HepG2 (cell line): ENCODE data around the gene RERE. TPM values are rescaled to one million over a fixed set of nuclear protein-coding genes. Genes with fewer than 3 reads are reported as not detected.
A peak's percentile ranks its signal among the peaks of the same experiment; 100 is the strongest.

Experiments used
- ATAC-seq: fragments of 200-7000 bp; cut with Tn5 transposase; 3 replicates; pipeline ENCODE4 v1.9.1; 2020; ENCODE audit warnings: mild to moderate bottlenecking, moderate library complexity
- BruUV-seq: library from RNA; stranded (reverse); fragments of 400-500 nt; replicated peaks from 2 replicates; lab custom pipeline; 2021; lab: Mats Ljungman, UMichigan
- CTCF ChIA-PET: fragments of 300-600 bp; formaldehyde crosslinking; extraction: SDS; loops from one replicate; lab custom pipeline; 2021; ENCODE audit warnings: low total read pairs, inconsistent platforms, low intra/inter-chr PET ratio; lab: Yijun Ruan, JAX
- POLR2A ChIA-PET: fragments of 350-600 bp; sonication (Branson Sonifier 250); formaldehyde crosslinking; loops from one replicate; lab custom pipeline; 2020; ENCODE audit warnings: antibody characterized with exemption, inconsistent platforms; lab: Yijun Ruan, JAX
- DNase-seq: peaks from one replicate; pipeline ENCODE4 v3.0.0-alpha.2; 2015; ENCODE audit warnings: low spot score
- FAIRE-seq: peaks from 3 replicates; lab custom pipeline; 2011; peaks lifted over from hg19 to GRCh38; lab: Jason Lieb, UNC
- H2AFZ ChIP-seq: one replicate; pipeline ENCODE4 v1.6.1; 2011; ENCODE audit warnings: low read length, inconsistent platforms
- H3K27ac ChIP-seq: fragments of 300-600 bp; 3 replicates; pipeline ENCODE4 v1.8.0; 2011; ENCODE audit warnings: mixed run types, mild to moderate bottlenecking, mixed read lengths, low read length, inconsistent platforms; ENCODE audit not compliant: insufficient read depth; ENCODE audit errors: extremely low read length
- H3K27me3 ChIP-seq, 2 experiments: fragments of 200-600 bp in 1 of 2; 2 replicates in 1 of 2; 3 replicates in 1 of 2; pipeline versions ENCODE4 v1.6.0 to v1.8.0; 2011; ENCODE audit warnings: low read length in 2 of 2, mild to moderate bottlenecking in 2 of 2, moderate library complexity in 2 of 2, inconsistent platforms in 1 of 2; ENCODE audit not compliant: insufficient read depth in 2 of 2, control insufficient read depth in 1 of 2
- H3K36me3 ChIP-seq, 2 experiments: fragments of 200-600 bp in 1 of 2; replicated peaks in 1 of 2; 2 replicates in 1 of 2; 3 replicates in 1 of 2; pipeline versions ENCODE4 v1.5.1 to v1.8.0; 2011; ENCODE audit warnings: low read length in 2 of 2, inconsistent platforms in 1 of 2; ENCODE audit not compliant: insufficient read depth in 2 of 2, control insufficient read depth in 1 of 2
- H3K4me1 ChIP-seq: 2 replicates; pipeline ENCODE4 v1.5.1; 2012; ENCODE audit warnings: low read length, inconsistent platforms; ENCODE audit not compliant: insufficient read depth
- H3K4me2 ChIP-seq: 2 replicates; pipeline ENCODE4 v1.6.0; 2011; ENCODE audit warnings: low read depth, low read length, inconsistent platforms
- H3K4me3 ChIP-seq, 3 experiments: fragments of 200-600 bp in 1 of 3; sonication (generic), shearing (Covaris generic) in 1 of 3; replicated peaks in 1 of 3; 2 replicates each; pipeline ENCODE4 v1.5.1; 2011 to 2016; ENCODE audit warnings: low read length in 3 of 3, inconsistent platforms in 2 of 3, low read depth in 2 of 3, mild to moderate bottlenecking in 2 of 3, control low read depth in 1 of 3, mixed read lengths in 1 of 3; ENCODE audit not compliant: insufficient read depth in 1 of 3
- H3K79me2 ChIP-seq: one replicate; pipeline ENCODE4 v1.6.1; 2011; ENCODE audit warnings: low read length, inconsistent platforms; ENCODE audit not compliant: insufficient read depth
- H3K9ac ChIP-seq: 2 replicates; pipeline ENCODE4 v1.6.0; 2011; ENCODE audit warnings: mild to moderate bottlenecking, low read depth, low read length, inconsistent platforms; ENCODE audit not compliant: insufficient read depth
- H3K9me3 ChIP-seq: 2 replicates; pipeline ENCODE4 v1.5.1; 2012; ENCODE audit warnings: mild to moderate bottlenecking, low read length
- H4K20me1 ChIP-seq: 2 replicates; pipeline ENCODE4 v1.6.0; 2011; ENCODE audit warnings: inconsistent platforms, mild to moderate bottlenecking, low read length, moderate library complexity; ENCODE audit not compliant: insufficient read depth
- CENPBD1 ChIP-seq: sonication (generic); formaldehyde crosslinking; IDR thresholded peaks from 2 replicates; pipeline ENCODE4 v1.8.0; 2022; ENCODE audit warnings: missing genetic modification reagents, low read depth, mild to moderate bottlenecking, borderline replicate concordance
- CREB1 ChIP-seq, 2 experiments: fragments of 450-650 bp in 1 of 2; IDR thresholded peaks; 2 replicates each; pipeline ENCODE4 v1.6.1; 2016 to 2017; ENCODE audit warnings: control low read depth in 1 of 2, mild to moderate bottlenecking in 1 of 2, missing compliant biosample characterization in 1 of 2, missing genetic modification characterization in 1 of 2
- HMGA1 ChIP-seq: sonication (generic); formaldehyde crosslinking; conservative IDR thresholded peaks from 2 replicates; pipeline ENCODE4 v1.4.0; 2020; ENCODE audit warnings: missing genetic modification reagents
- MBNL3 ChIP-seq: fragments of 250-450 bp; sonication (Bioruptor Pico); conservative IDR thresholded peaks from 2 replicates; pipeline ENCODE4 v1.8.0; 2022; ENCODE audit warnings: mild to moderate bottlenecking, inconsistent platforms
- RBM39 ChIP-seq: fragments of 200-400 bp; formaldehyde crosslinking; IDR thresholded peaks from one replicate; pipeline ENCODE4 v1.6.1; 2018; ENCODE audit warnings: antibody characterized with exemption, mild to moderate bottlenecking, low read depth, low read length; ENCODE audit not compliant: poor library complexity, severe bottlenecking
- SYNCRIP ChIP-seq: fragments of 200-400 bp; formaldehyde crosslinking; IDR thresholded peaks from 2 replicates; pipeline ENCODE4 v1.6.1; 2018; ENCODE audit warnings: mild to moderate bottlenecking, low read depth, low read length; ENCODE audit not compliant: insufficient read depth
- ZFP36 ChIP-seq: fragments of 150-350 bp; IDR thresholded peaks from 2 replicates; pipeline ENCODE4 v1.6.1; 2018; ENCODE audit warnings: borderline replicate concordance, low read length, low read depth; ENCODE audit not compliant: partially characterized antibody
- ZFP90 ChIP-seq: sonication (generic); formaldehyde crosslinking; IDR thresholded peaks from 2 replicates; pipeline ENCODE4 v1.8.0; 2022; ENCODE audit warnings: missing genetic modification reagents, mild to moderate bottlenecking, inconsistent platforms, borderline replicate concordance
- ZNF136 ChIP-seq: sonication (generic); formaldehyde crosslinking; IDR thresholded peaks from 2 replicates; pipeline ENCODE4 v1.8.1; 2022; ENCODE audit warnings: low read depth, mild to moderate bottlenecking, moderate library complexity, missing genetic modification reagents
- ZNF414 ChIP-seq: sonication (generic); formaldehyde crosslinking; IDR thresholded peaks from 2 replicates; pipeline ENCODE4 v1.5.0; 2020; ENCODE audit warnings: missing genetic modification reagents
- ZNF446 ChIP-seq: sonication (generic); formaldehyde crosslinking; IDR thresholded peaks from 2 replicates; pipeline ENCODE4 v1.5.0; 2020; ENCODE audit warnings: mild to moderate bottlenecking, missing genetic modification reagents
- ZNF510 ChIP-seq: sonication (generic); formaldehyde crosslinking; IDR thresholded peaks from 2 replicates; pipeline ENCODE4 v1.4.0; 2020; ENCODE audit warnings: low read depth, mild to moderate bottlenecking, missing genetic modification reagents
- WGBS: methylation state at CpG from one replicate; pipeline ENCODE4 v1.1.6; 2017; ENCODE audit warnings: low lambda C conversion rate; 5-methylcytosine and 5-hydroxymethylcytosine counted together
- in situ Hi-C: cut with HindIII; loops from 2 replicates; pipeline ENCODE4 v1.10.0; 2017; ENCODE audit warnings: low pct_unique_long_range_greater_than_20kb; ENCODE audit not compliant: extremely low pct_ligation_motif_present
- intact Hi-C: fragments of 100-400 bp; cut with micrococcal nuclease; formaldehyde crosslinking; loops from one replicate; pipeline ENCODE4 v1.10.0; 2022; ENCODE audit not compliant: unreplicated experiment
- polyA plus RNA-seq, 8 experiments: library from polyadenylated mRNA; depleted of rRNA in 3 of 8; stranded (reverse) in 7 of 8; unstranded in 1 of 8; fragments of >200 nt; fragmentation: Illumina TruSeq in 4 of 8; extraction: Trizol in 4 of 8; gene quantifications; 2 replicates each; pipeline versions ENCODE4 v1.2.1 to v1.2.3, GENCODE V29; 2011 to 2016; ENCODE audit warnings: low read depth in 4 of 8, missing spikeins in 1 of 8, mixed read lengths in 1 of 8; ENCODE audit not compliant: insufficient read depth in 1 of 8
- total RNA-seq, 5 experiments: library from RNA; depleted of rRNA; stranded (reverse); fragments of >200 nt; fragmentation: Illumina TruSeq; extraction: Trizol; gene quantifications; 2 replicates each; pipeline ENCODE4 v1.2.3, GENCODE V29; 2016; ENCODE audit warnings: low read depth in 1 of 5
- TF ChIP-seq, protein P1 (sequence below): sonication (generic); formaldehyde crosslinking; IDR thresholded peaks from 2 replicates; pipeline ENCODE4 v1.4.0; 2020; ENCODE audit warnings: missing genetic modification reagents, low read depth, mild to moderate bottlenecking, borderline replicate concordance
- TF ChIP-seq, protein P2 (sequence below): sonication (generic); formaldehyde crosslinking; IDR thresholded peaks from 2 replicates; pipeline ENCODE4 v1.4.0; 2020; ENCODE audit warnings: missing genetic modification reagents, borderline replicate concordance

RERE gene
- total and polyA plus RNA-seq, 2 of the 13 experiments (the other 11 are each of a cell fraction or from before 2014, with no cell fraction given): 18.3 to 21.9 TPM

DNA sequence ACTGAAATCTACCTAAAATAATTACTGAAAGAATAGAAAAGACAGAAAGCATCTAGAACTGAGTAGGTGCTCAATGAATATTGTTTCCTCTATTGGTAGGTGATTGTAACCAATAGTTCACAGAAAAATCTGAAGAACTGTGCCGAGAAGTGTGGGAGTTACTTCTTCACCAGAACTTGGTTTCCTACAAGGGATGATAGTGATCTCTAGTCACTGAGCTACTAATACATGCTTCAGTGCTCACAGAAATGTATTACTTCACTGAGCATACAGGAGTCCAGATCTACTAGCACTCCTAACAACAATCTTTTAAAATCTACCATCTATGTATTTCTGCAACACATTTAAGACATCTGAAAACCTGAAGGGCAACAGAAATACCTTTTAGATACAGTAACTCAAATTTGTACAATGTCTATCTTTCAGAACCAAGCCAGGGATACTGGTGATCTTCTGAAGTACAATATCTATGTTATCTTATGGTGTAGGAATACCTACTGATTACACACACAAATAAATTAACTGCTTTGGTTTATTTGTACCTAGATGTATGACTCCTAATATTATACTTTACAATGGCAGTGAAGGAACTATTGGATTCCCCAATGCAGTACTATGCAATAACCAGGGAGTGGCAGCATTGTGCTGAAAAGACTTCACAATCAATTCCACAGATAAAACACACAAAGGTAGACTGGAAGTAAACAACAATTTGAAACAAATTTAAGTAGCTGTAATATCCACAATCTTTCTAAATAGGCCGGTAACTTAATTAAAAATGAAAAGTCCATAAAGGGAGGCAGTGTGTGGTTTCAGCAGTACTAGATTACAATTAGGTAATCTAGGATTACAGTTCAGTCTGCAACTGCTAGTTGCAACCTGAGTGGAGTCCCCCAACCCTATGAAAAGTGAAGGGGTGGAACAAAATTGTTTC lies 256.6 kb downstream of the RERE start (continued):
- 0 out of 2 replicates have a peak, but pooled peaks have one; percentile 22 for TF ChIP-seq ZNF510 (CRISPR knock-in tag)

- no peak overlapping the region for H3K27ac ChIP-seq
- no peaks in the 10 kb centered on the region for H3K9me3 ChIP-seq
- CTCF ChIA-PET: interaction anchor here (2.0 to 3.0 kb wide), 2 partner anchors 111 to 166 kb away, joined by 16 to 17 read pairs; no protein-coding TSS in a partner anchor
- ATAC-seq (no peak), DNase-seq (no peak), FAIRE-seq (no peak)
- no peaks in the 10 kb centered on the region for H3K27me3 ChIP-seq
- in situ Hi-C loops (loop anchor here (10.0 to 25.0 kb wide), 2 partner anchors 105 to 277 kb away; no protein-coding TSS in a partner anchor), intact Hi-C loops (loop anchor here (5.0 kb wide), 1 partner anchor 287 kb away; no protein-coding TSS in a partner anchor)
- no peak overlapping the region for H3K9ac ChIP-seq
- H3K4me2 ChIP-seq: no peak overlapping the region
- peaks cover 9 to 37% of the 10 kb centered on the region in 2 experiments for H3K36me3 ChIP-seq
- BruUV-seq: no TSS peak
- POLR2A ChIA-PET: no interaction called here
- H3K4me3 ChIP-seq: no peak overlapping the region
- no peak for TF ChIP-seq RBM39
- TF ChIP-seq ZNF136 (CRISPR knock-in tag): no peak
- TF ChIP-seq, protein P1, sequence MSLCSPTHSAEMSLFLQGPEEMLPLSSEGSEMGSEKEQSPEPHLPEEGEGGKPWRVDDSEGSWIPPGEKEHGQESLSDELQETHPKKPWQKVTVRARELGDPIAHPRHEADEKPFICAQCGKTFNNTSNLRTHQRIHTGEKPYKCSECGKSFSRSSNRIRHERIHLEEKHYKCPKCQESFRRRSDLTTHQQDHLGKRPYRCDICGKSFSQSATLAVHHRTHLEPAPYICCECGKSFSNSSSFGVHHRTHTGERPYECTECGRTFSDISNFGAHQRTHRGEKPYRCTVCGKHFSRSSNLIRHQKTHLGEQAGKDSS: no peak
- TF ChIP-seq, protein P2, sequence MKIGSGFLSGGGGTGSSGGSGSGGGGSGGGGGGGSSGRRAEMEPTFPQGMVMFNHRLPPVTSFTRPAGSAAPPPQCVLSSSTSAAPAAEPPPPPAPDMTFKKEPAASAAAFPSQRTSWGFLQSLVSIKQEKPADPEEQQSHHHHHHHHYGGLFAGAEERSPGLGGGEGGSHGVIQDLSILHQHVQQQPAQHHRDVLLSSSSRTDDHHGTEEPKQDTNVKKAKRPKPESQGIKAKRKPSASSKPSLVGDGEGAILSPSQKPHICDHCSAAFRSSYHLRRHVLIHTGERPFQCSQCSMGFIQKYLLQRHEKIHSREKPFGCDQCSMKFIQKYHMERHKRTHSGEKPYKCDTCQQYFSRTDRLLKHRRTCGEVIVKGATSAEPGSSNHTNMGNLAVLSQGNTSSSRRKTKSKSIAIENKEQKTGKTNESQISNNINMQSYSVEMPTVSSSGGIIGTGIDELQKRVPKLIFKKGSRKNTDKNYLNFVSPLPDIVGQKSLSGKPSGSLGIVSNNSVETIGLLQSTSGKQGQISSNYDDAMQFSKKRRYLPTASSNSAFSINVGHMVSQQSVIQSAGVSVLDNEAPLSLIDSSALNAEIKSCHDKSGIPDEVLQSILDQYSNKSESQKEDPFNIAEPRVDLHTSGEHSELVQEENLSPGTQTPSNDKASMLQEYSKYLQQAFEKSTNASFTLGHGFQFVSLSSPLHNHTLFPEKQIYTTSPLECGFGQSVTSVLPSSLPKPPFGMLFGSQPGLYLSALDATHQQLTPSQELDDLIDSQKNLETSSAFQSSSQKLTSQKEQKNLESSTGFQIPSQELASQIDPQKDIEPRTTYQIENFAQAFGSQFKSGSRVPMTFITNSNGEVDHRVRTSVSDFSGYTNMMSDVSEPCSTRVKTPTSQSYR (CRISPR knock-in tag): no peak
- no peak for TF ChIP-seq CREB1 (IDR thresholded peaks at IDR 0.05)
- no peak for TF ChIP-seq CREB1 (CRISPR knock-in tag; IDR thresholded peaks at IDR 0.05)
- TF ChIP-seq ZNF414 (CRISPR knock-in tag): no peak
- TF ChIP-seq ZFP90 (CRISPR knock-in tag): no peak
- TF ChIP-seq CENPBD1 (CRISPR knock-in tag): no peak
- TF ChIP-seq SYNCRIP: no peak
- TF ChIP-seq HMGA1 (CRISPR knock-in tag): no peak
- no peak for TF ChIP-seq ZFP36
- no peak for TF ChIP-seq MBNL3 (CRISPR knock-in tag)
- no peak for TF ChIP-seq ZNF446 (CRISPR knock-in tag)
- peaks cover 48% of the 10 kb centered on the region for H3K4me1 ChIP-seq
- 98% methylated on average over 4 of the region's 4 CpGs for WGBS
- no peak overlapping the region for H2AFZ ChIP-seq
- H3K79me2 ChIP-seq: peaks cover 72% of the 10 kb centered on the region
- H4K20me1 ChIP-seq: peaks cover 24% of the 10 kb centered on the region
These were observed 257.4 kb downstream of the RERE start for GRCh38 chr1:8560035-8560434.
